ENCODE results near the gene VSX2.

VSX2 gene

DNA sequence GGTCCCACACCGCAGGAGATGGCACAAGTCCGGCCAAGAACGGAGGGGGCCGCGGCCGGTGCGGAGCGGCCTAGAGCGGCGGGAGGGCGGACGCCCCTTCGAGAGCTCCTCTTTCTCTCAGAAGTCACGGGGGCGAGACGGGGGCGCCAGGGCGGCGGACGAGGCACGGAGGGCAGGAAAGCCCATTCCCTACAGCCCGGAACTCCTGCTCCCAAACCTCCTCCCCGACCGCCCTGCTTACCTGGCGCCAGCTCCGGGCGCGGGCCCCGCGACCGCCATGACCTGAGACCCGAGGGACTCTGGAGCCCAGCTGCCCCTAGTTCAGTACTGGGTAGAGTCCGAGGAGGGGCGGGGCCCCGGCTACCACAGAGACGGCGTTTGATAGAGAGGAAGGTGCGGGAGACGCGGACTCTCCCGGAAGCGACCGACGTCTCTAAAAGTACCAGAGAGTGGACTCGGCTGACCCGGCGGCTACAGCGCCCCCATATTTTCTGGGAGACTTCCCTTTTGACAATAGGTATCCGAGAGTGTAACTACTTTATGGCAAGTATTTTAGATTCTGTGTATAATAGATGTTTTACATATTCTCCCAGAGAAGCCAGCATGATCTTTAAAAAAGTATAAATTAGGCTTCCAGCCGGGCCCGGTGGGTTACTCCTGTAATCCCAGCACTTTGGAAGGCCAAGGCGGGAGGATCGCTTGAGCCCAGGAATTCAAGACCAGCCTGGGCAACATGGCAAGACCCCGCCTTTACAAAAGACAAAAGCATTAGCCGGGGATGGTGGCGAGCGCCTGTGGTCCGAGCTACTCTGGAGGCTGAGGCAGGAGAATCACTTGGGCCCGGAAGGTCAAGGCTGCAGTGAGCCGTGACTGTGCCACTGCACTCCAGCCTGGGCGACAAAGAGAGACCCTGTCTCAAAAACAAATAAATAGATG lies 63.7 kb downstream of the VSX2 start, which contains the start of gene ABCD4:
Gene ABCD4, minus strand, starts transcription at position 301 of the 936 bp plus-strand sequence. Its CDS starts 22 bp downstream, at position 279.
- DNase-seq: peak; percentile 97

DNA sequence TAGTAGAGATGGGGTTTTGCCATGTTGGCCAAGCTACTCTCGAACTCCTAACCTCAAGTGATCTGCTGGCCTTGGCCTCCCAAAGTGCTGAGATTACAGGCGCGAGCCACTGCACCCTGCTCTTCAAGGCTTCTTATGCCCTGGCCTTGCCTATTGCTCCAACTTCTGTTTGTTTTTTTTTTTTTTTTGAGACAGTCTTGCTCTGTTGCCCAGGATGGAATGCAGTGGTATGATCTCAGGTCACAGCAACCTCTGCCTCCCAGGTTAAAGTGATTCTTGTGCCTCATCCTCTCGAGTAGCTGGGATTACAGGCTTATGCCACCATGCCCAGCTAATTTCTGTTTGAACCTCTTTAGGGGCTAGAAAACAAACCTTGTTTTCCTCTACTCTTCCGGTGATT lies 69.4 kb downstream of the VSX2 start:
- DNase-seq: no peak

GRCh38 chr14:74309125-74310022 lies 70.1 kb downstream of the VSX2 start:
- no peak for DNase-seq

GRCh38 chr14:74312161-74312560 lies 72.9 kb downstream of the VSX2 start:
- no peak for DNase-seq

Data from NCI-H524 treated with DMSO at 0.1 percent for 48 hours (cell line).